Measurements from ENCODE around the gene GABRD.

The GABRD gene

GRCh38 chr1:2072891-2073290 is 53.7 kb downstream of the GABRD start:
- no peak for DNase-seq (ENCODE audit: low read depth in 4 of 4, low spot score in 1 of 4)

GRCh38 chr1:2073382-2074230 is 54.5 kb downstream of the GABRD start:
- DNase-seq (ENCODE audit: low read depth in 4 of 4, low spot score in 1 of 4), result no peak

GRCh38 chr1:2074396-2074795 is 55.3 kb downstream of the GABRD start:
- DNase-seq (ENCODE audit: low read depth in 4 of 4, low spot score in 1 of 4), result no peak

- no peak for DNase-seq (ENCODE audit: low read depth in 4 of 4, low spot score in 1 of 4)
Measured at GRCh38 chr1:2074944-2075740, 56.0 kb downstream of the GABRD start.

GRCh38 chr1:2076826-2077225 is 57.7 kb downstream of the GABRD start:
- no peak for DNase-seq (ENCODE audit: low read depth in 4 of 4, low spot score in 1 of 4)

- DNase-seq (ENCODE audit: low read depth in 4 of 4, low spot score in 1 of 4), result no peak
Measured at GRCh38 chr1:2078170-2078569, 59.0 kb downstream of the GABRD start.

- no peak for DNase-seq (ENCODE audit: low read depth in 4 of 4, low spot score in 1 of 4)
Measured at GRCh38 chr1:2079396-2080085, 60.4 kb downstream of the GABRD start.

GRCh38 chr1:2080140-2080539 is 61.0 kb downstream of the GABRD start:
- DNase-seq (ENCODE audit: low read depth in 4 of 4, low spot score in 1 of 4), result no peak
